Left renal cortex interstitium (tissue), 4 donors: Measurements from ENCODE around the gene WAC. TPM values are rescaled to one million over a fixed set of nuclear protein-coding genes. Genes with fewer than 3 reads are reported as not detected.
A peak's percentile ranks its signal among the peaks of the same experiment; 100 is the strongest.
"Not testable (repeated sequence)": the region's sequence is repeated elsewhere in the genome, so short reads cannot be mapped to it uniquely, and the experiment has no call there.

Experiments used
- DNase-seq, 4 donors: peaks; one replicate each; pipeline ENCODE4 v3.0.0-alpha.2; 2013; ENCODE audit warnings: low read depth in 4 of 4, low spot score in 2 of 4, missing footprints in 1 of 4
- polyA plus RNA-seq, 4 donors: library from polyadenylated mRNA; unstranded; fragments of 120-200 nt; gene quantifications; one replicate each; pipeline ENCODE4 v1.2.1, GENCODE V29; 2013; ENCODE audit not compliant: insufficient read length in 4 of 4

WAC gene
- polyA plus RNA-seq, 4 donors = 134 to 162 (median 159) TPM

DNA sequence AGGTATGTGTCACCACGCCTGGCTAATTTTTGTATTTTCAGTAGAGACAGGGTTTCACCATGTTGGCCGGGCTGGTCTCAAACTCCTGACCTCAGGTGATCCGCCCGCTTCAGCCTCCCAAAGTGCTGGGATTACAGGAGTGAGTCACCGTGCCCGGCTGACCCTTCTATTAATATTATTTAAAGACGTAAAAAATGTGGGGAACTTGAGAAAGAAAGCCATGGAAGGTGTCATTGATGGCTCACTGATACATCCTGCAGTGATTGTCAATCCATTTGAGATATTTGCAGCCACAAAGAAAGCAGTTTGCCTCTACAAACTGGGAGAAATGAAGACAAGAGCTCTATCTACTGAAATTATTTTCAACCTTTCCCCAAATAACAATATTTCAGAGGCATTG lies 125.9 kb downstream of the WAC start:
- not testable (repeated sequence) for DNase-seq

DNA sequence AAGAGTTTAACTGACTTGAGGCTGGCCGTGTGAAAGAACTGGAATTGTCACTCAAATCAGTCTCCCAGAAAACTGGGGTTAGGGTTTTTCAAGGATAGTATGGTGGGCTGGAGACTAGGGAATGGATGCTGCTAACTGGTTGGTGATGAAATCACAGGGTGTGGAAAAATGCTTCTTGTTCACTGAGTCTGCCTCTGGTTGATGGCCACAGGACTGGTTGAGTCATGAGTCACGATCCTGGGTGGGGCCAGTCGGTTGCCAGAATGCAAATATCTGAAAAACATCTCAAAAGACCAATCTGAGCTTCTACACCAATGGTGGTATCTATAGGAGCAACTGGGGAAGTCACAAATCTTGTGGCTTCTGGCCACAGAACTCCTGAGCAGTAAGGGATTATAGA lies 128.1 kb downstream of the WAC start:
- DNase-seq = no peak

DNA sequence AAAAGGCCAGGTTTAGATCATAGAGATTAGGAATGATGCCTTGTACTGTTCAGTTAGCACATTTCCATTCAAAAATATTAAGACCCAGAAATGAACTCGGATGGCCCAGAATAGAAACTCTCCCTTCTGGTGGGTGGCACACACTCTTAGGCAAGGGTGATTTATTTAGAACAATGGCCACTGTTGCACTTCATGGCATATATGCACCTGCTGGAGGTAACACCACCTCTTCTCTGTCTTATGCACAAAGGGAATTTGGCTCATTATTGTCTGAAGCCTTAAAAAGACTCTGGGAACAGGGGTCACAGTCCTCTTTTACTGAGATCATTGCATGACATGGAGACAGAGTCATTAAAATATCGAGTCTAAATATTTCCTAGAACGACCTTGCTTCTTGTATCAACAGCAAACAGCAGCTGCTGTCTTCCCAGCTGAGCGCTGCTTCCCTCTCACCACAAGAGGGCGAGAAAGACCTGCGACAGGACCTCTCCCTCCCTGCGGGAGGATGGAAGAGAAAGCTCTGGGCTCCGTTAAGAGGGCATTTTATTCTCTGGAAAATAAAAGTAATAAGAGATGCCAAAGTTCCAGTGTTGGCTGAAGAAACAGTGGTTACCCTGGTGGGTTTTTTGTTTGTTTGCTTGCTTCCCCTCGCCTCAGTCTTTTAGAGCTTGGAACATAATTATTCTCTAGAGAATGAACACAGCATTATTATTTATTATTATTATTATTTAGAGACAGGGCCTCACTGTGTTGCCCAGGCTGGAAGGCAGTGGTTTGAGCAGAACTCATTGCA lies 130.9 kb downstream of the WAC start:
- DNase-seq = peak in 2 of 4 donors; percentile 74 to 83

DNA sequence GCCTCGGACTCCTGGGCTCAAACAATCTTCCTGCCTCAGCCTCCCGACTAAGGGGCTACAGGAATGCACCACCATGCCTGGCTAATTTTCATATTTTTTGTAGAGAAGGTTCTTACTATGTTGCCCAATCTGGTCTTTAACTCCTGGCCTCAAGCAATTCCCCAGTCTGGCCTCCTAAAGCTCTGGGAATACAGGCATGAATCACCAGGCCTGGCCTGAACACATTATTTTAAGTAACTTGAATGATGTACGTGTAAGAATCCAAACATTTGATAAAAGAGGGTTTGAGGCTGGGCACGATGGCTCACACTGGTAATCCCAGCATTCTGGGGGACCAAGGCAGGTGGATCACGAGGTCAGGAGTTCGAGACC lies 131.4 kb downstream of the WAC start:
- no peak for DNase-seq

DNA sequence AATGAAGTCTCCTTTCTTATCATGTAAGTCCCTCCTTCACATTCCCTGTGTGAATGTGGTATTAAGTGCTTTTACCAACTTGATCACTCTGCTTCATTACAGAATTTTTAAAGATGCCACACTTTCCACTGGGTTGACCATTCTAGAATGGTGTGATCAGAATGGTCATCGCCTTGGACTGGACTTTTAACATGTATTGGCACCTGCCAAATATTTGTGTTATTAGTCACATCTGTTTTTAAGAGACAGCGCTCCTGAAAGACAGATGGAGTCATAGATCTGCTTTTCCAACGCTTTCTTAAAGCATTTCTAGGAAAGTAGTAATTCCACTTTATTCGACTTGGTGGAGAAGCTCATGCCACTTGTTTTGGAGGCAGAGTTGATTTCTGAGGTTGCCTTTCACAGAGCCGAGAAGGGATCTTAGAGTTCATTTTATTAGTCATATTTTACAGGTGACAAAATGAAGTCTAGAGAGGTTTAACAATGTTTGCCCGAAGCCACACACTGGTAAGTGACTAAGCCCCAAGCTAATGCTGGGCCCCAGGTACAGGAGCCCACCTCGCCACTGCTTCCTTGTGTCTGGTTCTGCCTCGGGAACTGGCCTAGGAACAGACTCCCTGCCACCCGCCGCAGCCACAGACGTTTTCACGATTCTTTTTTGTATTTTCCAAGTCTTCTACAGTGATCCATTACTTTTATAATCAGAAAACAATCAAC lies 134.0 kb downstream of the WAC start:
- no peak for DNase-seq

DNA sequence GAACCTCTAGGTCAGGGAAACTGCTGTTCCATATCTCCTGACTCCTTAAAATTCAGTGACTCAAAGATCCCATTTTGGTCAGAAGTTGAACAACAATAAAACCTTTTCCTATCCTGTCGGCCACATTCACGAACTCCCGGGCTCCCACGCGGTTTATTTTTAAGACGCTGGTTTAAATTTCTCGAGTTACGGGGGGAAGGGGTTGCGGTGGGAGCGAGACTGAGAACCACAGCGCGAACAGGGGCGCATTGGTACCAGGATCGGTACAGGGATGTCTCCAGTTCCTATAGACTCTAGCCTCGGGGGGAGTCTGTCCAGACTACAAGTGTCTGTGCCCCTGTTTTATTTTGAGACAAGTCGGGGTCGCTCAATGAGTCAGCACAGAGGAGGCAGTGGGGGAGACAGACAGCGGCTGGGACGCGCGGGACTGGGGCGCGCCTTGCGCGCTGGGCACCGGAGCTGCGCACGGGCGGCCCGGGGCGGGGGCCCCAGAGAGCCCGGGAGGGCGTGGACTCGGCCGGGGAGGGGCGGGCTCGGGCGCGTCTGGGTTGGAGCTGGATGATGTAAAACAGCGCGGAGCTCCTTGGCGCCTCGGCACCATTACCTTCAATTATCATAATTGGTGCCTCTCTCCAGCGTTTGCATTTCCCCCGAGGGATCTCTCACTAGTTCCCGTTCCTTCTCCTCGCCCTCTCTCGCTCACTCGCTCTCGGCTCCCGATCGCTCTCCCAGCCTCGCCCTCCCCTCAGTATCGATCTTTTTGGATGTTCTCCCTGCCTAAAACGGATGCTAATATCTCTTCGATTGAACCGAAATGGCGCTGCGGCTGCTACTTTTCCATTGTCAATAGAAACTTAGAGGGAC lies 135.7 kb downstream of the WAC start:
- DNase-seq = peak in 2 of 4 donors; percentile 54 to 61

DNA sequence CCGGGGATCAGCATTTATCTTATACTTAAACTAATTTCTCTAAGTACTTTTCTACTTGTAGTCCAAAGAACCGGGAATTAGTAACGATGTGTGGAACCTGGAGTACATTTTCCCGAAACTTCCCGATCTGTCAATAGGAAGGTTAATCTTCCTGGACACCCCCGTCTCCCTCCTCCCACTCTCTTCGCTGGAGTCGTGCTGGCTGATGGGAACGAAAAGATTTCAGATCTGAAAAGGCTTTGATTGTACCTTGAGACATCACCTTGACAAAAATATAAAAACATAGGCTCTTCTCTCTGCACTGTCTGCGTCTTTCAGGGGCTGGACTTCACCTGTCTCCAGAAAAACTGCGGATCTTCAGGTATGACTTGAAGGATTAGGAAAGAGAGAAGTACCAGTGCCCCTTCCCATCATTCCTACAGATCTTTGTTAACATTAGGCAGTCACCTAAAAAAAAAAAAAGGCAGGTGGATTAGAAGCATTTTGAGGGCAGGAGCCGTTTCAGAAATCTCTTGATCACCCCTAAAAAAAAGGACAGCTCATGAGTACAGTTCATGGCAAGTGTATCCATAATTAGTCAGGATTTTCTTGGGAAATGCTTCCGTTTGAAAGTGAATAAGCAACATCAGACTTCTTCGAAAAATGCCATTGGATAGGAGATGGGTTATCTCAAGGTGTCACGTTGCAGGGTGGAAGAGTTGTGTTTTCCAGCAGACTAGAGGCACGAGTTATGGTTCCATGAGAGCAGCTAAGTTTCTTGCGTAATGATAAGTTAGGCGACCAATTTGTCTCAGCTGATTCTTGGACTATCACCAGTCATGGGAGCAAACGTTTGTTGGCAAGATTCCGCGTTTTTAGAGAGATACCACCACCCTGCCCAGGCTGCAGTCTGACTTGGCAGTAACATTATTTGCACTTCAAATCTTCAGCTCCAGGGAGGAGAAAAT lies 136.6 kb downstream of the WAC start:
- no peak for DNase-seq

Other genes with a start within 250 kb of the WAC start
- 1 to 10 TPM; 7.6 to 8.6 (median 8.0) TPM for gene MPP7, start 230.1 kb upstream of the WAC start, polyA plus RNA-seq
- 10 to 100 TPM; 39.2 to 47.7 (median 44.7) TPM for gene BAMBI, start 144.4 kb downstream of the WAC start, polyA plus RNA-seq